ENCODE measurements around the gene GSAP.

GSAP gene

DNA sequence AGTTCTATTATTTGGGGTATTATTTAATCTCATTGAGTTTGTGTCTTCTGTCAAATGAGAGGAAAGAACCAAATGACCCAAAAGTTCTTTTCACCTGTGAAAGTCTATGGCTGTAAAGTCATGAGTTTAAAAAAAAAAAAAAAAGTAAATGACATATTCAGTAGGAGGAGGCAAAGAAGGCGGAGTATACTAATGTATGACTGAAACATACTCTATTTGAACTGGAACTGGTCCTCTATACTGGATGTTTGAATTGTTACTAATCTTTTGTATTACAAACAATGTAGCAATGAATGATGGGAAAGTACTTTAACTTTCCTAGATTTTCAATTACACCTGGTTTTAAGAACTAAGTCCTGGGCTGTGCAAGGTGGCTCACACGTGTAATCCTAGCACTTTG is 24.9 kb upstream of the GSAP start:
- Histone ChIP-seq H3K27me3 (ENCODE audit: insufficient read depth, low read length) (no peaks in the 10 kb centered on the region), H3K9me2 (ENCODE audit: low read depth, low read length) (no peaks in the 10 kb centered on the region), H3K4me2 (ENCODE audit: low read length) (no peak overlapping the region), H2AFZ (ENCODE audit: low read length) (no peak overlapping the region), H3K4me3 (ENCODE audit: low read depth, low read length, poor library complexity, severe bottlenecking) (no peak overlapping the region), H3K27ac (ENCODE audit: low read depth, low read length, poor library complexity, severe bottlenecking) (no peak overlapping the region), H3K36me3 (ENCODE audit: insufficient read depth, low read length) (no peaks in the 10 kb centered on the region), H3K4me1 (ENCODE audit: insufficient read depth, low read length, severe bottlenecking) (no peaks in the 10 kb centered on the region), H4K20me1 (ENCODE audit: insufficient read depth, low read length) (no peaks in the 10 kb centered on the region), H3K79me2 (ENCODE audit: insufficient read depth, low read length) (no peaks in the 10 kb centered on the region), H3K9me3 (ENCODE audit: low read length) (no peaks in the 10 kb centered on the region), H3K9ac (ENCODE audit: low read length) (no peak overlapping the region), H3F3A (ENCODE audit: insufficient read depth, low read length) (no peaks in the 10 kb centered on the region)
- TF ChIP-seq, protein P1, sequence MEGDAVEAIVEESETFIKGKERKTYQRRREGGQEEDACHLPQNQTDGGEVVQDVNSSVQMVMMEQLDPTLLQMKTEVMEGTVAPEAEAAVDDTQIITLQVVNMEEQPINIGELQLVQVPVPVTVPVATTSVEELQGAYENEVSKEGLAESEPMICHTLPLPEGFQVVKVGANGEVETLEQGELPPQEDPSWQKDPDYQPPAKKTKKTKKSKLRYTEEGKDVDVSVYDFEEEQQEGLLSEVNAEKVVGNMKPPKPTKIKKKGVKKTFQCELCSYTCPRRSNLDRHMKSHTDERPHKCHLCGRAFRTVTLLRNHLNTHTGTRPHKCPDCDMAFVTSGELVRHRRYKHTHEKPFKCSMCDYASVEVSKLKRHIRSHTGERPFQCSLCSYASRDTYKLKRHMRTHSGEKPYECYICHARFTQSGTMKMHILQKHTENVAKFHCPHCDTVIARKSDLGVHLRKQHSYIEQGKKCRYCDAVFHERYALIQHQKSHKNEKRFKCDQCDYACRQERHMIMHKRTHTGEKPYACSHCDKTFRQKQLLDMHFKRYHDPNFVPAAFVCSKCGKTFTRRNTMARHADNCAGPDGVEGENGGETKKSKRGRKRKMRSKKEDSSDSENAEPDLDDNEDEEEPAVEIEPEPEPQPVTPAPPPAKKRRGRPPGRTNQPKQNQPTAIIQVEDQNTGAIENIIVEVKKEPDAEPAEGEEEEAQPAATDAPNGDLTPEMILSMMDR (IDR thresholded peaks at IDR 0.05; ENCODE audit: low read length), result no peak
- TF ChIP-seq EZH2 (IDR thresholded peaks at IDR 0.05; ENCODE audit: borderline replicate concordance, low read length), result no peak

DNA sequence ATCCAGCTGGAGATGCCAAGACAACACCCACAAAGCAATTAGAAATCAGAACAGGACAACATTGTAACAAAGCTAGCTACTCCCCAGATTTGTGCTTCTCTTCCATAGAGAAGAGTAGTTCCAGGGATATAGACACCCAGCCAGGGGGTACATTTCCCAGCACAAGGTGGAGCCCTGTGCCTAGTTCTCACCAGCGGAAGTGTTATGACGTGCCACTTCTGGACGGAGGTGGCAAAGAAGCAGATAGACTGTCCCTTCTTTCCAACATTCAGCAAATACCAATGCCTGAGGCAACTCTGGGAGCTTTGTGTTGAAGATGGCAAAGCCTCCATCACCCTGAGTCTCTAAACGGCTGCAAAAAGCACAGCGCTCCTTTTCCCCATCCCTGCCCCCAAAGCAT is 23.4 kb upstream of the GSAP start:
- TF ChIP-seq, protein P1 (IDR thresholded peaks at IDR 0.05; ENCODE audit: low read length), result no peak
- TF ChIP-seq EZH2 (IDR thresholded peaks at IDR 0.05; ENCODE audit: borderline replicate concordance, low read length), result no peak
- H3K4me1 ChIP-seq (ENCODE audit: insufficient read depth, low read length, severe bottlenecking), result no peaks in the 10 kb centered on the region
- no peak overlapping the region for H2AFZ ChIP-seq (ENCODE audit: low read length)
- no peaks in the 10 kb centered on the region for H4K20me1 ChIP-seq (ENCODE audit: insufficient read depth, low read length)
- no peaks in the 10 kb centered on the region for H3K79me2 ChIP-seq (ENCODE audit: insufficient read depth, low read length)
- no peaks in the 10 kb centered on the region for H3K9me2 ChIP-seq (ENCODE audit: low read depth, low read length)
- H3K36me3 ChIP-seq (ENCODE audit: insufficient read depth, low read length), result no peaks in the 10 kb centered on the region
- H3K9me3 ChIP-seq (ENCODE audit: low read length), result no peaks in the 10 kb centered on the region
- no peak overlapping the region for H3K4me2 ChIP-seq (ENCODE audit: low read length)
- H3F3A ChIP-seq (ENCODE audit: insufficient read depth, low read length), result no peaks in the 10 kb centered on the region
- no peak overlapping the region for H3K27ac ChIP-seq (ENCODE audit: low read depth, low read length, poor library complexity, severe bottlenecking)
- no peak overlapping the region for H3K9ac ChIP-seq (ENCODE audit: low read length)
- H3K27me3 ChIP-seq (ENCODE audit: insufficient read depth, low read length), result no peaks in the 10 kb centered on the region
- H3K4me3 ChIP-seq (ENCODE audit: low read depth, low read length, poor library complexity, severe bottlenecking), result no peak overlapping the region

DNA sequence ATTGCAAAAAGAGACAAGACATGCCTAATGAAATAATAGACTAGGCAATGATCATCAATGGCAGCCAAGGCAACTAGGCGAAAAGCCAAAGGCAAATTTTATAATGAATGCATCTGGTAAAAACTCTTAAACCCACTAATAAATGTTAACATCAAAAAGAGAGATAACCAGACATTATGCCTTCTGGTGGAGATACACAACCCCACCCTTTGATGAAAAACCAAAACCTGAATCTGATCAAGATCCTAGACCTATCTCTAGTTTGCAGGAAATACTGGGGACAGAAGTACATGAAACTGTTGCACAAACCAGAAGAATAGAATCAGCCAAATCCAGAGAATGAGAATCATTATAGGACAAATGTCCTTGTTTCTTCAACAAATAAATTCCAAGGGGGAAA is 22.0 kb upstream of the GSAP start:
- Histone ChIP-seq H3K36me3 (ENCODE audit: insufficient read depth, low read length) (no peaks in the 10 kb centered on the region), H3F3A (ENCODE audit: insufficient read depth, low read length) (no peaks in the 10 kb centered on the region), H3K27me3 (ENCODE audit: insufficient read depth, low read length) (no peaks in the 10 kb centered on the region), H2AFZ (ENCODE audit: low read length) (no peak overlapping the region), H3K4me1 (ENCODE audit: insufficient read depth, low read length, severe bottlenecking) (no peaks in the 10 kb centered on the region), H3K4me2 (ENCODE audit: low read length) (no peak overlapping the region), H4K20me1 (ENCODE audit: insufficient read depth, low read length) (no peaks in the 10 kb centered on the region), H3K9me3 (ENCODE audit: low read length) (no peaks in the 10 kb centered on the region), H3K79me2 (ENCODE audit: insufficient read depth, low read length) (no peaks in the 10 kb centered on the region), H3K27ac (ENCODE audit: low read depth, low read length, poor library complexity, severe bottlenecking) (no peak overlapping the region), H3K9me2 (ENCODE audit: low read depth, low read length) (no peaks in the 10 kb centered on the region), H3K9ac (ENCODE audit: low read length) (no peak overlapping the region), H3K4me3 (ENCODE audit: low read depth, low read length, poor library complexity, severe bottlenecking) (no peak overlapping the region)
- TF ChIP-seq, protein P1 (IDR thresholded peaks at IDR 0.05; ENCODE audit: low read length), result no peak
- no peak for TF ChIP-seq EZH2 (IDR thresholded peaks at IDR 0.05; ENCODE audit: borderline replicate concordance, low read length)

Measured in OCI-LY1 (cell line).